SU-DHL-6 (cell line): ENCODE measurements around the gene MPZL1.

Experiments used
- CTCF ChIP-seq: fragments of 200-600 bp; sonication (generic); IDR thresholded peaks from one replicate; pipeline ENCODE4 v1.5.1; 2017; ENCODE audit warnings: antibody characterized with exemption, mild to moderate bottlenecking, low read length, moderate library complexity; ENCODE audit not compliant: insufficient read depth, poor library complexity, severe bottlenecking
- EZH2phosphoT487 ChIP-seq: fragments of 200-600 bp; sonication (generic), shearing (Covaris generic); conservative IDR thresholded peaks from 2 replicates; pipeline ENCODE4 v1.6.1; 2018; ENCODE audit warnings: mild to moderate bottlenecking, antibody characterized with exemption, low read length, moderate library complexity, mixed read lengths

- TF ChIP-seq CTCF (no peak), EZH2phosphoT487 (no peak)
These were observed 7.2 kb upstream of the MPZL1 start for GRCh38 chr1:167714439-167715156.
